Liver (tissue), 9 donors: ENCODE measurements around the gene EHD4. TPM values are rescaled to one million over a fixed set of nuclear protein-coding genes. Genes with fewer than 3 reads are reported as not detected.

ENCODE experiments used
- DNase-seq: peaks from one replicate; pipeline ENCODE4 v3.0.0-alpha.2; 2017; ENCODE audit warnings: low spot score
- H3K27ac ChIP-seq, 2 donors: one replicate each; pipeline ENCODE4 v1.7.0; 2013; ENCODE audit warnings: inconsistent platforms in 2 of 2, low read length in 2 of 2, control low read depth in 1 of 2, low read depth in 1 of 2, mild to moderate bottlenecking in 1 of 2
- H3K27me3 ChIP-seq, 4 donors: one replicate each; pipeline versions ENCODE4 v1.6.1 to v1.7.0; 2013; ENCODE audit warnings: low read length in 3 of 4, inconsistent platforms in 1 of 4, mild to moderate bottlenecking in 1 of 4, moderate library complexity in 1 of 4; ENCODE audit not compliant: control insufficient read depth in 4 of 4, insufficient read depth in 4 of 4
- H3K36me3 ChIP-seq, 4 donors: one replicate each; pipeline versions ENCODE4 v1.6.1 to v1.7.0; 2013; ENCODE audit warnings: low read length in 3 of 4, mild to moderate bottlenecking in 3 of 4, low read depth in 1 of 4, moderate library complexity in 1 of 4; ENCODE audit not compliant: control insufficient read depth in 4 of 4, insufficient read depth in 3 of 4
- H3K4me1 ChIP-seq, 4 donors: one replicate each; pipeline versions ENCODE4 v1.6.1 to v1.7.0; 2013; ENCODE audit warnings: low read length in 3 of 4, mild to moderate bottlenecking in 3 of 4, moderate library complexity in 1 of 4; ENCODE audit not compliant: control insufficient read depth in 4 of 4, insufficient read depth in 4 of 4
- H3K4me3 ChIP-seq, 3 donors: one replicate each; pipeline versions ENCODE4 v1.6.1 to v1.7.0; 2013; ENCODE audit warnings: low read length in 3 of 3, control low read depth in 1 of 3, low read depth in 1 of 3, mild to moderate bottlenecking in 1 of 3
- H3K9ac ChIP-seq, 2 donors: one replicate each; pipeline ENCODE4 v1.7.0; 2013; ENCODE audit warnings: low read length in 2 of 2, mild to moderate bottlenecking in 2 of 2, moderate library complexity in 2 of 2, control low read depth in 1 of 2, low read depth in 1 of 2
- H3K9me3 ChIP-seq, 4 donors: one replicate each; pipeline versions ENCODE4 v1.6.1 to v1.7.0; 2013; ENCODE audit warnings: low read length in 3 of 4; ENCODE audit not compliant: control insufficient read depth in 4 of 4
- EGR1 ChIP-seq, 2 donors: IDR thresholded peaks; 2 replicates each; pipeline ENCODE4 v1.6.1; 2016 to 2018; ENCODE audit warnings: antibody characterized with exemption in 2 of 2, low read depth in 2 of 2
- FOXA1 ChIP-seq: IDR thresholded peaks from 2 replicates; pipeline ENCODE4 v1.6.1; 2016; ENCODE audit warnings: antibody characterized with exemption
- HNF4A ChIP-seq, 2 donors: conservative IDR thresholded peaks; 2 replicates each; pipeline ENCODE4 v1.6.1; 2016; ENCODE audit warnings: antibody characterized with exemption in 2 of 2, mild to moderate bottlenecking in 2 of 2
- JUND ChIP-seq, 2 donors: IDR thresholded peaks; 2 replicates each; pipeline ENCODE4 v1.6.1; 2016; ENCODE audit warnings: antibody characterized with exemption in 2 of 2
- NR2F2 ChIP-seq: IDR thresholded peaks from 2 replicates; pipeline ENCODE4 v1.6.1; 2016; ENCODE audit warnings: antibody characterized with exemption
- RAD21 ChIP-seq, 2 donors: IDR thresholded peaks; 2 replicates each; pipeline ENCODE4 v1.6.1; 2016; ENCODE audit warnings: antibody characterized with exemption in 2 of 2, mild to moderate bottlenecking in 2 of 2
- RXRA ChIP-seq, 2 donors: IDR thresholded peaks; 2 replicates each; pipeline ENCODE4 v1.6.1; 2017 to 2018; ENCODE audit warnings: antibody characterized with exemption in 2 of 2, mild to moderate bottlenecking in 1 of 2
- SP1 ChIP-seq: IDR thresholded peaks from 2 replicates; pipeline ENCODE4 v1.6.1; 2018; ENCODE audit warnings: antibody characterized with exemption, mild to moderate bottlenecking
- TAF1 ChIP-seq: conservative IDR thresholded peaks from 2 replicates; pipeline ENCODE4 v1.6.1; 2016; ENCODE audit warnings: antibody characterized with exemption, mild to moderate bottlenecking
- WGBS: extraction: QIAGEN DNeasy Blood & Tissue Kit; methylation state at CpG from one replicate; pipeline ENCODE4 v1.1.7; 2013; 5-methylcytosine and 5-hydroxymethylcytosine counted together
- polyA plus RNA-seq, 2 donors: library from polyadenylated mRNA; stranded (reverse) in 1 of 2; unstranded in 1 of 2; fragments of 200-250 nt in 1 of 2; fragments of >200 nt in 1 of 2; fragmentation: Nextera tagmentation in 1 of 2; extraction: Ambion mirVana in 1 of 2; gene quantifications; one replicate each; pipeline versions ENCODE4 v1.2.1 to v1.2.3, GENCODE V29; 2013 to 2015
- total RNA-seq, 2 donors: library from RNA; depleted of rRNA; stranded (reverse); fragments of >200 nt; gene quantifications; one replicate each; pipeline ENCODE4 v1.2.3, GENCODE V29; 2014
- TF ChIP-seq, protein P1 (sequence below): fragments of 150-350 bp; IDR thresholded peaks from 2 replicates; pipeline ENCODE4 v1.5.1; 2017; ENCODE audit warnings: improper control_type of control experiment, low read depth, low read length; ENCODE audit not compliant: missing input control
- TF ChIP-seq, protein P2 (sequence below): IDR thresholded peaks from 2 replicates; pipeline ENCODE4 v1.6.1; 2016; ENCODE audit warnings: antibody characterized with exemption
- TF ChIP-seq, protein P3 (sequence below): IDR thresholded peaks from 2 replicates; pipeline ENCODE4 v1.6.1; 2016; ENCODE audit warnings: antibody characterized with exemption
- donor health status: healthy.
- donor health status: healthy.
- donor health status: healthy.
- donor health status: healthy.
- donor health status: healthy.

The EHD4 gene
- total and polyA plus RNA-seq, 4 donors = 3.3 to 10.0 (median 6.2) TPM

DNA sequence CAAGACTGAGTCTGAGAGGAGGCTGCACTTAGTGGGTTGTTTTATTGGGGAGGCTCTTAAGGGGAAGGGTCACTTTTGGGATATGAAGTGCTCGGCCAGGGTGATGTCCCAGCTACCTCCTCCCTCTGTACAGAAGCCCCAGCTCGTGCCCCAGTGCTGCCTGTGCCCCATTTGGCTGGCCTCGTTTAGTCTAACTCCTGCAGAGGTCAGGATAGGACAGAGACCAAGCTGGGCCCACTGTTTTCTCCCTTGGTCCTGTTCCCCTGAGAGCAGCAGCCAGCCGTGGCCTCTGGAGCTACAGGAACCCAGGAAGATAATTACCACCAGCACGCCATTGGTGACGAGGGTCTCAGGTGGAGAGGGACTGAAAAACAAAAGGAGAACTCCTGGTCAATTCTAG, 30.0 kb upstream of the EHD4 start (continued):
- TF ChIP-seq, protein P1, sequence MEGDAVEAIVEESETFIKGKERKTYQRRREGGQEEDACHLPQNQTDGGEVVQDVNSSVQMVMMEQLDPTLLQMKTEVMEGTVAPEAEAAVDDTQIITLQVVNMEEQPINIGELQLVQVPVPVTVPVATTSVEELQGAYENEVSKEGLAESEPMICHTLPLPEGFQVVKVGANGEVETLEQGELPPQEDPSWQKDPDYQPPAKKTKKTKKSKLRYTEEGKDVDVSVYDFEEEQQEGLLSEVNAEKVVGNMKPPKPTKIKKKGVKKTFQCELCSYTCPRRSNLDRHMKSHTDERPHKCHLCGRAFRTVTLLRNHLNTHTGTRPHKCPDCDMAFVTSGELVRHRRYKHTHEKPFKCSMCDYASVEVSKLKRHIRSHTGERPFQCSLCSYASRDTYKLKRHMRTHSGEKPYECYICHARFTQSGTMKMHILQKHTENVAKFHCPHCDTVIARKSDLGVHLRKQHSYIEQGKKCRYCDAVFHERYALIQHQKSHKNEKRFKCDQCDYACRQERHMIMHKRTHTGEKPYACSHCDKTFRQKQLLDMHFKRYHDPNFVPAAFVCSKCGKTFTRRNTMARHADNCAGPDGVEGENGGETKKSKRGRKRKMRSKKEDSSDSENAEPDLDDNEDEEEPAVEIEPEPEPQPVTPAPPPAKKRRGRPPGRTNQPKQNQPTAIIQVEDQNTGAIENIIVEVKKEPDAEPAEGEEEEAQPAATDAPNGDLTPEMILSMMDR = no peak
- no peak for TF ChIP-seq NR2F2
- no peak for TF ChIP-seq EGR1 (IDR thresholded peaks at IDR 0.05; ENCODE audit: low read depth in 2 of 2)
- no peak for TF ChIP-seq JUND (IDR thresholded peaks at IDR 0.05)
- no peak for TF ChIP-seq RXRA (IDR thresholded peaks at IDR 0.05)
- TF ChIP-seq, protein P2, sequence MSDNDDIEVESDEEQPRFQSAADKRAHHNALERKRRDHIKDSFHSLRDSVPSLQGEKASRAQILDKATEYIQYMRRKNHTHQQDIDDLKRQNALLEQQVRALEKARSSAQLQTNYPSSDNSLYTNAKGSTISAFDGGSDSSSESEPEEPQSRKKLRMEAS = no peak

DNA sequence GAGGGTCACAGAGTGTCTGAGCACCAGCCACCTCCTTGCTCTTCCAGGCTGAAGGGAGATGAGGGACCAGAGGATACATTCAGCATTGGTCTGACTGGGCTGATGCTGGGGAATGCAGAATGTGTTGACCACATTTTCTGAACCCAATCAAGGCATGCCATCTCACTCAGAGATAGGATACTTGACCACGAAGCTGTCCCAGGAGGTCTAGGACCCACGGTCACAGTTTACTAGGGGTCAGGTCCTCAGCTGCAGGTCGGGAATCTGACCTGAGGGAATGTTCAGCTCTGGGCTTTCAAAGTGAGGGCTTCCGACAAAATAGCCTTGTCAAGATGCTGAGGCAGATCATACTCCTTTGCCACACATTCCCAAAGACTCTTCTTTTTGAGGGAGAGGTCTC, 28.9 kb upstream of the EHD4 start:
- TF ChIP-seq TAF1 (no peak), JUND (IDR thresholded peaks at IDR 0.05) (no peak), SP1 (no peak), FOXA1 (no peak), RAD21 (IDR thresholded peaks at IDR 0.05) (no peak), HNF4A (conservative IDR thresholded peaks at IDR 0.05) (no peak)
- TF ChIP-seq, protein P1 = no peak
- TF ChIP-seq, protein P3, sequence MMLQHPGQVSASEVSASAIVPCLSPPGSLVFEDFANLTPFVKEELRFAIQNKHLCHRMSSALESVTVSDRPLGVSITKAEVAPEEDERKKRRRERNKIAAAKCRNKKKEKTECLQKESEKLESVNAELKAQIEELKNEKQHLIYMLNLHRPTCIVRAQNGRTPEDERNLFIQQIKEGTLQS = no peak
- H3K4me3 ChIP-seq = no peak overlapping the region
- H3K4me1 ChIP-seq = no peaks in the 10 kb centered on the region
- H3K9me3 ChIP-seq = no peaks in the 10 kb centered on the region
- H3K27me3 ChIP-seq = no peaks in the 10 kb centered on the region
- H3K9ac ChIP-seq = no peak overlapping the region
- WGBS = 66% methylated on average over 4 of the region's 4 CpGs
- H3K36me3 ChIP-seq = no peaks in the 10 kb centered on the region
- DNase-seq = no peak
- H3K27ac ChIP-seq = no peak overlapping the region

DNA sequence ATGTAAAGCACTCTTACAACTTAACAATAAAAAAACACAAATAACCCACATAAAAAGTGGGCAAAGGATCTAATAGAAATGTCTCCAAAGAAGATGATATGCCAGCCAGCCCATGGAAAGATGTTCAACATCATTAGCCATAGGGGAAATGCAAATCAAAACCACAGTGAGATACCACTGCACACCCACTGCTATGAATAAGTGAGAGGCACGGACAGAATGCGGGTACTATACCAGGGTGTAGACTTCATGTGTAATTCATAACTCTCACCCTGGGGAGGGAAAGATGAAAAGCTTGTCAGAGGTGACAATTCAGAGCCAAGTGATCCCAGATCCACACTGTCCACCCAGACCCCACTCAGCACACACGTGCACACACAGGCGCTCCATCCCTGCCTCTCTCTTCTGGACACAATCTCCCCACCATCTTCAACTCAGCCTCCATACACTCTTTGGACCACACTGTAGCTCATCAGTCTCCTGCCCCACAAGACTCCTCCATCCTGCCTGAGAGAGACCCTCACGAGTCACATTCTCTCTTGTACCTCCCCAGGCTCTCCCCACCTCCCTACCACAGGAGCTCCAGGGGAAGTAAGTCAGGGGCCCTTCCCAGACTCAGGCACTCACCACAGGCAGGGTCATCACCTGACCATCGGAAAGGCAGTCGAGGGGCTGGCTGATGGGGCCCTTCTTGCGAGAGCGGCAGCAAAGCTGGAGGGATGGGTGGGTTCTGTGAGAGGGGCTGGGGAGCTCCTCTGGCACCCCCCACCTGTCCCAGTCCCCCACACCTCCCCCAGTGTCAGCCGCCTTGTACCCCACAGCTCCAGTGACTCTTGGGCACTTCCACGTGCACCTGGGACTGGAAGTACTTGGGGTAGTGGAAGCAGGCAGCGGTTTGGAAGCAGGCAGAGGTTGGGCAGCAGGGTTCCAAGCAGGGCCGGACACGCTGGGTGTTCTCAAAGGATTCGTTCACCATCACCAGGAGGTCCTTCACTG, 27.2 kb upstream of the EHD4 start:
- Histone ChIP-seq H3K9me3 (no peaks in the 10 kb centered on the region), H3K9ac (no peak overlapping the region), H3K36me3 (no peaks in the 10 kb centered on the region), H3K4me1 (no peaks in the 10 kb centered on the region), H3K4me3 (no peak overlapping the region), H3K27me3 (no peaks in the 10 kb centered on the region), H3K27ac (no peak overlapping the region)
- no peak for DNase-seq
- whole genome bisulfite sequencing = 82% methylated on average over 15 of the region's 15 CpGs
- TF ChIP-seq EGR1 (IDR thresholded peaks at IDR 0.05; ENCODE audit: low read depth in 2 of 2) (no peak), NR2F2 (no peak), RAD21 (IDR thresholded peaks at IDR 0.05) (no peak), HNF4A (conservative IDR thresholded peaks at IDR 0.05) (no peak)
- TF ChIP-seq, protein P2 = no peak
